ENCODE results near the gene CDKAL1. TPM values are rescaled to one million over a fixed set of nuclear protein-coding genes. Genes with fewer than 3 reads are reported as not detected.

CDKAL1 gene
- total and polyA plus RNA-seq, 2 donors (not counting 3 experiments of a cell fraction or from before 2014, with no cell fraction given) = 6.1 to 20.5 TPM

DNA sequence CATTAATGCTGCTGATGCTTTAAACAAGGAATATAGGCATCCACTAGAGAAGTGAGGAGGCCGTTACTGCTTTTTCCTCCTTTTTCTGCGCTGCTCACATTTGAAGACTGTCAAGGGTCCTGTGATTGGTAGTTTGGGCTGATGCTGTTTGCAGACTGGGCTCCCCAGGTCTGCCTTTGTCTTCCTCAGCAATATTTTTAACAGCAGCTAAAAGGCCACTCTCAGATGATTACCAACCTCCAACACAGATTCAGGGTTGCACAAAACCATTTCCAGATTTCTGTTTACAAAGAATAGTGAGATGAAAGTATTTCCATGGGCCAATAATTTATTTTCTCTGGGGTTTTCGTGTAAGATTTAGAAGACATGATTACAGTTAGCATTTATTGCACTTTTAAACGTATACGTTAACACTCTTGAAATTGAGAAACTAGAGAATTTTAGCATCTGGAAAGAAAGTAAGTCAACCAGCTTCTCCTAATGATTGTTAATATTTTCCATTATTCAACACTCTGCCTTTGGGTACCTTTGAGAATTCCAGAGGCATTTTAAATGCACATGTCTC, 584.0 kb downstream of the CDKAL1 start:
- intact Hi-C loops (cut with micrococcal nuclease) = loop anchor here (10.0 kb wide), 1 partner anchor 553 kb away; no protein-coding TSS in a partner anchor
- Histone ChIP-seq H3K27me3 (ENCODE audit: control insufficient read depth in 2 of 2, insufficient read depth in 2 of 2, low read length in 2 of 2) (no peaks in the 10 kb centered on the region), H3K9me3 (replicated peaks; ENCODE audit: control insufficient read depth, insufficient read depth, low read length) (no peaks in the 10 kb centered on the region), H3K4me3 (replicated peaks in 1 of 3; ENCODE audit: insufficient read depth in 1 of 3, low read depth in 1 of 3, low read length in 3 of 3) (no peak overlapping the region), H3K9me1 (replicated peaks; ENCODE audit: control insufficient read depth, extremely low read depth, insufficient read depth, low read length) (no peaks in the 10 kb centered on the region), H2AFZ (ENCODE audit: low read depth, low read length) (no peak overlapping the region), H3K27ac (ENCODE audit: insufficient read depth, low read depth, low read length) (no peak overlapping the region), H4K20me1 (replicated peaks; ENCODE audit: control insufficient read depth, extremely low read depth, insufficient read depth, low read length) (no peaks in the 10 kb centered on the region), H3K4me1 (ENCODE audit: control insufficient read depth, extremely low read depth, insufficient read depth, low read length) (no peaks in the 10 kb centered on the region), H3K79me2 (ENCODE audit: control insufficient read depth, insufficient read depth, low read length) (no peaks in the 10 kb centered on the region), H3K4me2 (ENCODE audit: insufficient read depth, low read length) (no peak overlapping the region), H3K9ac (replicated peaks; ENCODE audit: extremely low read depth, insufficient read depth, low read length) (no peak overlapping the region), H3K36me3 (ENCODE audit: control insufficient read depth in 2 of 2, extremely low read depth in 1 of 2, insufficient read depth in 2 of 2, low read length in 2 of 2) (no peaks in the 10 kb centered on the region)
- dilution Hi-C loops (cut with MboI; ENCODE audit: extremely low pct_ligation_motif_present, low sequenced_read_pairs) = no loop called here
- no TSS peak for BruUV-seq (replicated peaks)
- TF ChIP-seq CTCF (IDR thresholded peaks at IDR 0.05; ENCODE audit: extremely low read depth in 1 of 2, insufficient read depth in 1 of 2, low read depth in 1 of 2, low read length in 2 of 2) = no peak
- TF ChIP-seq POLR2A (IDR thresholded peaks at IDR 0.05; ENCODE audit: low read depth, low read length) = no peak
- TF ChIP-seq MYC (IDR thresholded peaks at IDR 0.05; ENCODE audit: low read depth, low read length) = no peak
- TF ChIP-seq FOS (IDR thresholded peaks at IDR 0.05; ENCODE audit: borderline replicate concordance, insufficient read depth, low read length) = no peak
- no peak for TF ChIP-seq EZH2 (IDR thresholded peaks at IDR 0.05; ENCODE audit: borderline replicate concordance, low read depth, low read length, severe bottlenecking)
- TF ChIP-seq POLR2AphosphoS5 (IDR thresholded peaks at IDR 0.05; ENCODE audit: insufficient read depth, low read depth, low read length) = no peak
- no peak for TF ChIP-seq MAX (IDR thresholded peaks at IDR 0.05; ENCODE audit: insufficient read depth, insufficient read length)
- TF ChIP-seq GATA2 (IDR thresholded peaks at IDR 0.05; ENCODE audit: insufficient read depth, insufficient read length, low read depth, low read length) = no peak
- no peak for FAIRE-seq
- ChIA-PET CTCF (interaction anchor here (0.9 kb wide), 1 partner anchor 9 kb away, joined by 4 read pairs; no protein-coding TSS in a partner anchor), POLR2A (no interaction called here)
- no peak for DNase-seq (ENCODE audit: low read depth, low spot score)
